VCaP (cell line): ENCODE data around the gene YWHAB.
"Not testable (repeated sequence)": the region's sequence is repeated elsewhere in the genome, so short reads cannot be mapped to it uniquely, and the experiment has no call there.

Source experiments
- H3K27ac ChIP-seq: fragments of 450-650 bp; 2 replicates; pipeline ENCODE4 v1.5.1; 2017
- CTCF ChIP-seq: fragments of 450-650 bp; conservative IDR thresholded peaks from 2 replicates; pipeline ENCODE4 v1.5.1; 2017; ENCODE audit warnings: mild to moderate bottlenecking, moderate library complexity

Gene YWHAB

GRCh38 chr20:44856856-44857448 is 28.6 kb upstream of the YWHAB start:
- no peak for TF ChIP-seq CTCF
- H3K27ac ChIP-seq = no peak overlapping the region

GRCh38 chr20:44858606-44859360 is 26.7 kb upstream of the YWHAB start:
- no peak for TF ChIP-seq CTCF
- H3K27ac ChIP-seq = no peak overlapping the region

GRCh38 chr20:44861531-44862006 is 23.9 kb upstream of the YWHAB start:
- TF ChIP-seq CTCF = no peak
- H3K27ac ChIP-seq = no peak overlapping the region

- no peak for TF ChIP-seq CTCF
- no peak overlapping the region for H3K27ac ChIP-seq
Observed at GRCh38 chr20:44862286-44862685, 23.2 kb upstream of the YWHAB start.

- H3K27ac ChIP-seq = peak overlapping the region; percentile 15; the same call in 1 of the 2 replicates
Observed at GRCh38 chr20:44863365-44864084, 22.0 kb upstream of the YWHAB start.

GRCh38 chr20:44864493-44864892 is 21.0 kb upstream of the YWHAB start:
- 0 out of 2 replicates have a peak overlapping the region, but pooled peaks have one; percentile 15 for H3K27ac ChIP-seq

GRCh38 chr20:44866703-44867335 is 18.7 kb upstream of the YWHAB start:
- peak overlapping the region; percentile 27; the same call in 1 of the 2 replicates for H3K27ac ChIP-seq
- TF ChIP-seq CTCF = no peak

GRCh38 chr20:44869471-44869870 is 16.0 kb upstream of the YWHAB start:
- H3K27ac ChIP-seq = no peak overlapping the region
- TF ChIP-seq CTCF = no peak

GRCh38 chr20:44882360-44882759 is 3.1 kb upstream of the YWHAB start:
- H3K27ac ChIP-seq = not testable (repeated sequence)
